Measurements from ENCODE around the gene MYL10.

MYL10 gene

DNA sequence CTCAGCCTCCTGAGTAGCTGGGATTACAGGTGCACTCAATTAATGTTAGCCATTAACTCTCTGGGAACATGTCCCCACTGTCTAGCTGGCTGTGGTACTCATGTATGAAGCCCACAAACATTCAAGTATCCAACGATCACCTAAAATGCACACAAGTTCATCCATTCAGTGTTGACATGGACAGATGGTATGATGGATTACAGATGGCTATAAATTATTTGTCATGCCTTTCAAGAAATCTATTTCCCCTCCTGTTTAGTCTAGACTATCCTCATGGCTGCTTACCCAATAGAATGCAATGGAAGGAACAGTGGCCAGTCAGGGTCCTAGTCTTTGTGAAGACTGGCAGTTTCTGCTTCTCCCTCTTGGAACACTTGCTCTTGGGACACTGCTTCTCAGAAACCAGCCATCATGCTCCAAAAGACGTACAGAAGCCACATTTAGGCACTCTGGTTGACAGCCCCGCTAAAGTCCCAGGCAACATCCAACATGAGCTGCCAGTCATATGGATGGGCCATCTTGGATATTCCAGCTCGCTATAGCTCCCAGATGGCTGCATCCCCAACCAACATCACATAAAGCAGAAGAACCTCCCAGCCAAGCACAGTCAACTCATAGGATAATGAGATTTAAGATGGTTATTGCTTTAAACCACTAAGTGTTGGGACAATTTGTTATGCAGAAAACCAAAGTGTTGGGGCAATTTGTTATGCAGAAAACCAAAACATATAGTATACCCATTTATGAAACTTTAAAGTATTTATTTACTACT lies 33.1 kb downstream of the MYL10 start:
- DNase-seq (ENCODE audit: low spot score): no peak

DNA sequence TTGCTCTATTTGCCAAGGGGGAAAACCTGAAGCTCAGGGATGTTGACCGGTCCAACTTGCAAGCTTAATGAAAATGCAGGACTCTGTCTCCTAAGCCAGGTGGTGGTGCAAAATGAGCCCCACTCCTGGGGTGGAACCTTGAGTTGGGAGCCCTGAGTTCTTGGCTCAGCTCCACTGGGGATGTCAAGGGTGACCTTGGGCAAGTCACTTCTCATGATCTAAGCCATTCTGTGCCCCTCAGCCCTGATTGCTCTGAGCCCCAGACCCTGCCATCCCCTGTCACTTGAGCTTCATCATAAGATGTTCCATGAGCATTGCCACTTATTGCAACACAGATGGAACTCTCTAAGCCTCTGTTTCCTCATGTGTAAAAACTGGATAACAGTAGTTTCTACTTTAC lies 33.9 kb downstream of the MYL10 start:
- no peak for DNase-seq (ENCODE audit: low spot score)

DNA sequence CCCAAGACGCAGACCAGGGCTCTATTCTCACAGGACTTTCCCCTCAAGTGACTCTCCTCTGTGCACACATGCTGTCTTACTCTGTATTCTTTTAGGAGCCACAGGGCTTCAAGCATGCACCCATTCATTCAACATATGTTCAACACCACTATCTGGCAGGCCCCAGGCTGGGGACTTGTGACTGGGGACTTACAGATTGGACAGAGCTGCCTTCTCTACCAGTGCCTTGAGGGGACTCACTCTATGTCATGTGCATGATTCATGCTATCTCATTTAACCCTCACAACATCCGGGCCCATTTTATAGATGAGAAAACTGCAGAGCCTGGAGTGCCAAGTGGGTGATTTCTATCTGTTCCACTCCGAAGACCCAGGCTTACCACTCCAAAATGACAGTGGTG lies 34.3 kb downstream of the MYL10 start:
- DNase-seq (ENCODE audit: low spot score): no peak

DNA sequence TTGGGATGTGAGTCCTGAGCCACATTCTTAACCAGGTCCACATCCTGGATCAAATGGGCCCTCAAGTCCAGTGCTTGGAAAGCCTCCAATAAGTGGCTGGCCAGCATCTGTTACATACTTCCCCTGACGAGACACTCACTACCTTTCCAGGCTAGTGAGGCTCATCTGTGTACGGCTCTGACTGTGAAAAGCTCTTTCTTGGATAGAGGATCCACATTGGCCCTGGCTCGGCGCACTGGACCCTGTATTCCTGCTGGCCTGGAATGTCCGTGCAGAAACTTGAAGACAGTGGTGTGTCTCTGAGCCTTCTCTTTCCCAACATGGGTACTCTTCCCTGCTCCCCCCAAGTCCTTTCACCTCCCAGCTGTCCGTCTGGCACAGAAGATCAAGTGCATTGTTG lies 35.5 kb downstream of the MYL10 start:
- no peak for DNase-seq (ENCODE audit: low spot score)

DNA sequence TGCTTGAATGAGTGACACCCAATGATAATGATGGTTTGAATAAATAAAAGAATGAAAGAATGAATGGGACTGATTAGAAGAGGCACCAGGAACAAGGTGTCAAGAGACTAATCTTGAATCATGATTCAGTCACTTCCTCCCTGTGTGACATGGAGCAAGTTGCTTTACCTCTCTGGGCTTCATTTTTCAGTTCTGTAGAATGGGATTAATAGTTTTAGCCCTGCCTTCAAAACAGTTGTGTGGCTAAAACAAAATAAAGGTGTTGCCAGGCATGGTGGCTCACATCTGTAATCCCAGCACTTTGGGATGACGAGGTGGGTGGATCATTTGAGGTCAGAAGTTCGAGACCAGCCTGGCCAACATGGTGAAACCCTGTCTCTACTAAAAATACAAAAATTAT lies 37.6 kb downstream of the MYL10 start:
- DNase-seq (ENCODE audit: low spot score): no peak

DNA sequence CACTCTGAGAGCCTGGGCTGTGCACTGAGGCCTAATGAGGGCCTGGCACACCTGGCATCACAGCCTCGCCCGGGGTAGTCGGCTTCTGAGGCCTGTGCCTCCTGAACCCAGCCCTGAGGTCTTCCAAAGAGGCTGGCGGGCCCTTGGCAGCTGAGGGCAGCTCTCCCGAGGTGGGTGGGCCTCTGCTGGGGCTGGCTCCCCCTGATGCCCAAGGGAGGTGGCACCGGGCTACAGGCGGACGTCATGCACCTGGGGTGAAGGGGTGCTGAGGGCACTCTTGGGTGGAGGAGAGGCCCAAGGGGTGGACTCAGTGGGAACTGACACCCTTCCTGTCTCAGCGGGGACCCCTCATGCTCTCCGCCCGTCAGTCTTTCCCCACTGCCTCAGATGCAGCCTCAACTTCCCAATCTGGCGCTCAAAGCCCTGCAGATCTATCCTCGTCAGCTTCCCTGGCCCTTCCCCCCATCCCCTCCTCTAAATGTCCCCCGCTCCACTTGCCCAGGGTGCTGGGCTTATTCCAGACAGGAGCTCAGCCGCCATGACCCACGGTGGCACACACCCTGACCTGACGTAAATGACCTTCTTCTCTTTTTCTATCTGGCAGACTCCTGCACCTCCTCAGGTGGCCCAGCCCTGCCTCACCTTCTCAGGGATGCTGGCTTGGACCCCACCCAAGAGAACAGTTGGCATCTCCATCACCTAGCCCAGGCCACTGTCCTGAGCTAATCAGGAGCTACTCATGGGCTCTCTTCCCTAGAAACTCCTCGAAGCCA lies 38.2 kb downstream of the MYL10 start:
- no peak for DNase-seq (ENCODE audit: low spot score)

DNA sequence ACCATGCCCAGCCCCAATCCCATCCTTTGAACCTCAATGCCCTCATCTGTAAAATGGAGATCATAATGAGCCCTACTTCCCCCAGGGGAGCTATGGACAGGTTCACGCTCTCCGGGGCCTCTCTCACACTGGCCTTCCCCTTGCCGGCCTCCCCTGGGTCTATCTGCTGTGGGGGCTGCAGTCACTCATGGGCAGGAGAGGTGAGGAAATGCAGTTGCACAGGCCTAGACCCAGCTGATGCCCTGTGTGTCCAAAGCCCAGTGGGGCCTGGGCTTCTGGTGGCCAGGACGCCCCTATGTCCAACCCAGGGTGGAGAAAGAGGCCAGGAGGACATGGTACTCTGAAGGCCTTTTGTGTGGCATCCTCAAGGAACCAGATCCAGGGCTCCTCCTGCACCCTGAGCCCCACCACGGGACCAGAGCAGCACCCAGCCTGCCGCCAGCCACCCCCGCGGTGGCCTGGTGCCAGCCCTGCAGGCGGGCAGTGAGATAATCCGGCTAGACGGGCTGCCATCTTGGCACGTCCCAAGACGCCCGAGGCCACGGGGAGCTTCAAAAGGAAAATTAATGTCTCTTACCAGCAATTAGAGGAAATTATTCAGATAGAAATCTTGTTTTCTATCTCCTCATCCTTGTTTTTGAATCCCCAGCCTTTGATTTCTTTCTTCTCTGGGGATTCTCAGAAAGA lies 39.0 kb downstream of the MYL10 start:
- no peak for DNase-seq (ENCODE audit: low spot score)

DNA sequence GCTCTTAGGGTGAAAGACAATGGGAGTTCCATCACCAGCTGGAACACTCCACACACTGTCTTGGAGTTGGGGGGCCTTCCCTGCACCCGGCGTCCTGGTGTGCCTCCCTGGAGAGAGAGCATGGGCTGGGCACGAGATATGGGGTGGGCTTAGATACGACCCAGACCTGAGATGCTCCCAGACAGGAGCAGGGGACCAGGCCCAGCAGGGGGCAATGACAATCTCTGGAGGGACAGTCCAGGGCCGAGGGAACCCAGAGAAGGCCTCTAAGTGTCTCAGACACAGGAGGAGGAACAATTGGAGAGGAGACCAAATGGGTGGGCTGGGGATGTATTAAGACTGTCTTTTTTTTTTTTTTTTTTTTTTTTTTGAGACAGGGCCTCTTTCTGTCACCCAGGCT lies 40.0 kb downstream of the MYL10 start:
- no peak for DNase-seq (ENCODE audit: low spot score)

DNA sequence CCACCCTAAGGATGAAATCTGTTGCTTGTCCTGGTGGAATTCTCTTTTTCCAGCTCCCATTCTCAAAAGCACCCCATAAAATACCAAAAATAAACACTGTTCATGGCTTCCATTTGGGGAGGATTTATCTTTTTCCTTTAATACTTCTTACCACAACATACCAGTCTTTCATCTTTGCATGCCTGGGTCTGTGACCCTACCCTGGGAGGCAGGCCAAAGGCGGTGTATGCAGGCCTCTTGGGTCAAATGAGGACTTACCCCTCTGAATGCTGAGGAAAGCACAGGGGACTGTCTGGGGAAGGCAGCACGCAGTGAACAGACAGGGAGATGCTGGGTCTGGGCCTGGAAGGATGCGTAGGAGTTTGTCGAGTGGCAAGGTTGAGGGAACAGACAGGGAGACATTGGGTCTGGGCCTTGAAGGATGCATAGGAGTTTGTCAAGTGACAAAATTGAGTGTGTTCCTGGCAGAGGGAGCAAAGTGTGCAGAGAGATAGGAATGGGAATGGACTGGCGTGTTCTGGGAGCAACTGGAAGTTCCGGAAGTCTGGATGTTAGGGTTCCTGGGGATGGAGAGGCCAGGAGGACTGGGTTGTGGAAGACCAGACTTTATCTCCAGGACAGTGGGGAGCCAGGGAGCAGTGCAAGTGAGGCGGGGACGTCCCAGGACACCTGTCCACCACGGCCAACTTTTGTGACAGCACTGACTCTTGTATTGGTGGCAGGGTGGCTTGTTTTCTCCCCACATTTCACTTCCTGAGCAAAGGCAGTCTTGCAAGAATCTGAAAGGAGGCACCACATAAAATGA lies 40.8 kb downstream of the MYL10 start:
- no peak for DNase-seq (ENCODE audit: low spot score)

DNA sequence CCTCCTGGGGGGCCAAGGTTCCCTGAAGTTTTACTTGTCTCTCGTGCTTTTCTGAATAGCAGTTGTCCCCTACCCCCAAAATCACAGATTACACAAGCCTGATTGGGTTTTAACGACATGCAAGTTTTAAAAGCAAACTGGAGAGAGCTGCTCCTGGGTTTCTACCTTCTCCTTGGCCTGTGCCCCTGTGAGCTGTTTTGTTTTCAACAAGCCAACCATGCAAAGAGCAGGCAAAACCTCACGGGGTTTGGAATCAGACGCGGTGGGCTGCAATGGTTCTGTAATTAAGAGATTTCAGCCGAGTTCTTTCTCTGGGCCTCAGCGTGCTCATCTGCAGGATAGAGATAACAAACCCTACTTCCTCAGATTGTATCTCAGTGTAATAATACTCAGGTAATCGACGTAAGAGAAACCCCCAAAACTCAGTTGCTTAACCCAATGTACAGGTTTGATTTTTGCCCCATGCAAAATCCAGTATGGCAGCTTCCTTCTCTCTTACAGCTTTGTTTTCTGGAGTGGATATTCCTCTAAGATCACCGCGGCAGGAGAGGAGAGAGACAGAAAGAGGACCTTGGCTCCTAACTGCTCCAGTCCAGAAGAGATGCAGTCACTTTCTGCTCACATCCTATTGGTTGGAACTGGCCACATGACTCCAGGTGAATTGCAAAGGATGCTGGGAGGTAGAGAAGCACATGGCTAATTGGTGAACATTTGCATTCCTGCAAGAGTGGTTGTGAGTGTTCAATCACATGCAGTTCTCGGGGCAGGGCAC lies 42.0 kb downstream of the MYL10 start:
- DNase-seq (ENCODE audit: low spot score): no peak

DNA sequence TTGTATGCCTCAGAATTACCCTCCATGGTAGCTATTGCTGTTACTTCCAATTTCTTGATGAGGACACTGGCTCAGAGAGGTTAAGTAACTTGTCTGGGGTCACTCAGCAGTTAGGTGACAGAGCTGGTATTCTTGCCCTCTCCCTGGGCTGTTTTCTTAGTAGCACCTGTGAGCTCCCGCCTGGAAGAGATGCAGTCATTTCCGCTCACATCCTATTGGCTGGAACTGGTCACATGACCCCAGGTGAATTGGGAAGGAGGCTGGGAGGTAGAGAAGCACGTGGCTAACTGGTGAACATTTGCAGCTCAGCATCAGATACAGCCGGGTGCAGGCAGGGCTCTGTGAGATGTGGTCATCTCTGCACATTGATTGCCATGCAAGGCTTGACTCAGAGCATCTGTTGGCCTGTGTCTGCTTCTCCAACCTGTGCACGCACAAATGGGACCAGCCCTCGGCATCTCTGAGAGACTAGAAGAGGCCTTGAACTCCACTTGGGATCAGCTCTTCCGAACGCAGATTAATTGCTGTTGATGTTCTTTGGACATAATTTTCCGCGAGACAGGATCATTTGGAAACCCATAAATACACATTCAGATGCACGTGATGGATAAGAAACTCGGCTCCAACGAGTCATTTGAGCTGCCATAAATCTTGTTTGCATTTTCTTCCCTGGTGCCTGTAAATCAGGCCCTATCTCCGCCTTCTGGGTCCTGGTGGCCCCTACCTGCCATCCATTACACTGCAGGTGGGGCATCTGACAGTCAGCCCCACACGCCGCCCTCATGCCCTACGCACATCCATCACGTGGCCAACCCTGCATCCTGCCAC lies 42.8 kb downstream of the MYL10 start:
- DNase-seq (ENCODE audit: low spot score): no peak

DNA sequence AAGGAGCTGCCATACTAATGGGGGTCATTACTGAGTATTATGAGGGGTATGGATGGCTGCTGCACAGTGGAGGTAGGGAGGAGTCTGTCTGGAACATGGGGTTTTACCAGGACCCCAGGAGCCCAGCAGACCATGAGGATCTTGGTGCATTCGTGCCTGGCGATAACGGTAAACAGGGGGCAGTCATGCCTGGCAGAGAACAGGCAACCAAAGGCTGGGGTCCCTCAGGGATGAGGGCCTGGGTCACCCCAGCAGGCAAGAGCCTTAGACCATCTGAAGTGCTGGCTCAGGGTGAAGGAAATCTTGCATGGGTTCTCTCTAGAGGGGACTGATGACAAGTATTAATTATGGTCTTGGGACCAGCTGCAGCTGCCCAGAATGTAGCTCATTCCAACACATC lies 46.1 kb downstream of the MYL10 start:
- DNase-seq (ENCODE audit: low spot score): no peak

DNA sequence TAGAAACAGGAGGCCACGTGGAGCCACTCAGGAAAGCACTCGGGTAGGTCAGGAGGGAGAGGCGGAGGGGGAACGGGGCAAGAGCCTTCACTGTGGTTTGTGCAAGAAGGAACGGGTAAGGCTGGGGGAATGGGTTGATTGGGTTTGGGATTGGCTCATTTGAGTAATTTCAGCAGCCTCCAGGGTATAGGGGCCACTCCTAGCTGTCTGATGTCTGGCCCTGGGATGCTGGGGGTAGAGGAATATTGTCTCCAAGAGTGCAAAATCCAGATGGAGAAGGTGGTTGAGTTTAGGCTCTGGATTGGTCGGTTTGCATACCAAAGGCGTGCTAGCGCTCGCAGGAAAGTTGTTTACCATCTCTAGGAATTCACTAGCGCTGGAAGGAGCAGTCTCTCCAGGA lies 47.2 kb downstream of the MYL10 start:
- DNase-seq (ENCODE audit: low spot score): no peak

DNA sequence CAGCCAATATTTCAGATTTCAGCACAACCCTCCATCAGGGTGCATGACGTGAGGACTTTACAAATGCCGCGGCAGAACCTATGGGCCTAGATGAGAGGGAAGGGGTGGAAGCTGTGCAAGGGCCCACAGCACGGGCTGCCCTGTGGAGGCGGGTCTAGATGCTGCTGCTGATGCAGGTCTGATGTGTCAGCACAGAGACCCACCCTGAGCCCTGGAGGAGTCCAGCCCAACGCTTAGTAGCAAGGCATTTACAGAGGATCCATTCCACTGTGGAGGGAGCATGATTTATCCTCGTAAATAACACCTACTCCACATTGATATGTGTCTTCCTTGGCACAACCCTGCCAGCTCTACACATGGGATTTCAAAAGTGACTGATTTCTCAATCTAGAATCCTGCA lies 48.5 kb downstream of the MYL10 start:
- no peak for DNase-seq (ENCODE audit: low spot score)

DNA sequence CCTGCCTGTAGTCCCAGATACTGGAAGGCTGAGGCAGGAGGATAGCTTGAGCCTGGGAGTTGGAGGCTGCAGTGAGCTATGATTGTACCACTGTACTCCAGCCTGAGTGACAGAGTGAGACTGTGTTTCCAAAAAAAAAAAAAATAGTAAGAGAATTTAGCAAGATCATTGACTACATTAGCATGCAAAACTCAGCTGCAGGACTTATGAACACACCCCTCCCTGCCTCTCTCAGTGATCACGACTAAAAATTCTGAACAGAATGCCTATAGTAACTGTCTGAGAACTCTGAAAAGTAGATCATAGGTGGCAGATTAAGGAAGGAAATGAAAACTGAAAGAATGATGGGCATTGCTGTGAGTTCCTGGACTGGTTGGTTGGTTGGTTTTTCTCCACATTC lies 50.5 kb downstream of the MYL10 start:
- DNase-seq (ENCODE audit: low spot score): no peak

DNA sequence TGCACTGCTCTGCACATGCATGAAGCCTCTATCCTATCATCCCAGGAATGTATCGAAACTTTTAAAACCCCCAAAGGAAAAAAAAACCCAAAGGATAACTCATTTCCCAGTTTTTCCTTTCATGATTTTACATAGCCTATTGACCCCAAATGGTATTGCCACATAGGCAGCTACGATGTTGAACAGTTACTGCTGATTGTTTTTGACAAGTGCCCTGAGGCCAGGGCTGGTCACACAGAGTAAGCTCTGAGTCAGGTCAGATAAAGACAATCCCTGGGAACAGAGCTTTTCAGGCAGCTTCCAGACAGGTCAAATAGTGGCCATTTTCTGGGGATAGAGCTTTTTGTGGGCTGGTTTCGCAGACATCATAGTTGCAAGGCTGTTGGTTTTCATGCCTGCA lies 52.1 kb downstream of the MYL10 start:
- DNase-seq (ENCODE audit: low spot score): no peak

DNA sequence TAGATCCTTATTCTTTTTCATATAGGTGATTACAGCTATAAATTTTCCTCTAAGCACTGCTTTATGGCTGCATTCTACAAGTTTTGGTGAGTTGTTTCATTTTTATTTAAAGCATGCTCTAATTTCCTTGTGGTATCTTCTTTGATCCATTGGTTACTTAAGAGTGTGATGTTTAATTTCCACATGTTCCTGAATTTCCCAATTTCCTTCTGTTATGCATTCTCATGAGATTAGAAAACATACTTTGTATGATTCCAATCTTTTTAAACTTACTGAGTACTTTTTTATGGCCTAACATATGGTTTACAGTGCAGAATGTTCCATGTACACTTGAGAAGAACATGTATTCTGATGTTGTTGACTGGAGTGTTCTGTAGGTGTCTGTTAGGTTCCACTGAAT lies 53.4 kb downstream of the MYL10 start:
- DNase-seq (ENCODE audit: low spot score): no peak

DNA sequence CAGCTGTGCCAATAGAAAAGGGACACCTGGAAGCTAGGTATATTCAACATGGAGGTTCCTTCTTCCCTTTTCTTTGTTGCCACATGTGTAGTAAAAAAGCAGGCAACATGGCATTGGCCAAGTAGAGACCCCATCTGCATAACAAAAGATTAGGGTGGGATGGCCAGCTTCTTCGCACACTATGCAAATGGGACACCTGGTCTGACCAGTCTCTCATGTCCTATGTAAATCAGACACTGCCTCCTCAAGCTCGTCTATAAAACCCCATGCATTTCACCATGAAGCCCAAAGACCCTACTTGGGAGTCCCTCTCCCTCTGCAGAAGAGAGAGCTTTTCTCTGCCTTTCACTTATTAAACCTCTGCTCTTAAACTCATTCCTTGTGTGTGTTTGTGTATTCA lies 53.9 kb downstream of the MYL10 start:
- no peak for DNase-seq (ENCODE audit: low spot score)

DNA sequence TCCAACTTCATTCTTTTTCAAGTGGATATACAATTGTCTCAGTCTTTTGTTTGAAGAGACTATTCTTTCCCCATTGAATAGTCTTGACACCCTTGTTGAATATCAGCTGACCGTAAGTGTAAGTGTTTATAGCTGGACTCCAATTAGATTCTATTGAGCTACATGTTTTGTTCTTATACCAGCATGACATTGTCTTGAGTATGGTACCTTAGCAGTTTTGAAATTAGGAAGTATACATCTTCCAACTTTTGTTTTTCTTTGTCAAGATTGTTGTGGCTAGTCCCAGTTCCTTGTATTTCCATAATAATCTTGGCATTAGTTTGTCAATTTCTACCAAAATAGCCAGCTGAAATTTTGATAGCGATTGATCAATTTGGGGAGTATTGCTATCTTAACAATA lies 56.9 kb downstream of the MYL10 start:
- DNase-seq (ENCODE audit: low spot score): no peak

DNA sequence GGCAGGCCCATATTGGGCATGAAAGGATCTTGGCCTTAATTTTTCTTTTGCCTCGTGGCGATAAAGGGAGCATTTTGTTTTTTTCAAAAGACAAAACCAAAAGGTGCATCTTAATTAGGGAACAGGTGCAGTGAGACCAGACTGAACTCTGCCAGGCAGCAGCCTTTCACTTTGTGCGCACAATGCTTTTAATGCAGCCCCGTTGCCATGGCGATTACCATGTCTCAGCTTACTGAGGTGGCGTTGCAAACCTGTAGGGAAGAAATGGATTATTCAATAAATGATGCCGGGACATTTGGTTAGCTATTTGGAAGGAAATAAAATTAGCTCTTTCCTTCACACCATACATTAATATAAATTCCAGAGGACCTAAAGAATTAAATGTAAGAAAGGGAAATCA lies 61.9 kb downstream of the MYL10 start:
- no peak for DNase-seq (ENCODE audit: low spot score)
